H9 (cell line): ENCODE measurements around the gene TMEM91. TPM values are rescaled to one million over a fixed set of nuclear protein-coding genes. Genes with fewer than 3 reads are reported as not detected.
A peak's percentile ranks its signal among the peaks of the same experiment; 100 is the strongest.

ENCODE experiments used
- DNase-seq: peaks from one replicate; pipeline ENCODE4 v3.0.0-alpha.2; 2017
- H2AFZ ChIP-seq: one replicate; pipeline ENCODE4 v1.6.1; 2013; ENCODE audit warnings: mild to moderate bottlenecking, low read length, control low read depth, moderate library complexity
- H2AK5ac ChIP-seq: 2 replicates; pipeline ENCODE4 v1.6.1; 2013; ENCODE audit warnings: low read length, control low read depth, mixed read lengths; ENCODE audit not compliant: insufficient read length
- H2BK120ac ChIP-seq: one replicate; pipeline ENCODE4 v1.6.1; 2013; ENCODE audit warnings: low read depth, mild to moderate bottlenecking, low read length, control low read depth, inconsistent platforms; ENCODE audit not compliant: poor library complexity, severe bottlenecking
- H2BK12ac ChIP-seq: 2 replicates; pipeline ENCODE4 v1.6.1; 2013; ENCODE audit warnings: low read length, control low read depth, mixed read lengths, low read depth; ENCODE audit not compliant: insufficient read length
- H2BK15ac ChIP-seq: 2 replicates; pipeline ENCODE4 v1.6.1; 2013; ENCODE audit warnings: low read depth, low read length, control low read depth
- H2BK20ac ChIP-seq: one replicate; pipeline ENCODE4 v1.6.1; 2013; ENCODE audit warnings: low read depth, mild to moderate bottlenecking, low read length, control low read depth, inconsistent platforms; ENCODE audit not compliant: poor library complexity, severe bottlenecking
- H2BK5ac ChIP-seq: 2 replicates; pipeline ENCODE4 v1.6.1; 2013; ENCODE audit warnings: low read length, control low read depth, mixed read lengths; ENCODE audit not compliant: insufficient read length
- H3K14ac ChIP-seq: 2 replicates; pipeline ENCODE4 v1.6.1; 2013; ENCODE audit warnings: low read length, control low read depth; ENCODE audit not compliant: insufficient read depth
- H3K18ac ChIP-seq: 2 replicates; pipeline ENCODE4 v1.6.1; 2013; ENCODE audit warnings: low read depth, mild to moderate bottlenecking, mixed read lengths, low read length, control low read depth; ENCODE audit not compliant: insufficient read length
- H3K23ac ChIP-seq: 2 replicates; pipeline ENCODE4 v1.6.1; 2013; ENCODE audit warnings: low read length, control low read depth, mixed read lengths, low read depth; ENCODE audit not compliant: insufficient read length
- H3K23me2 ChIP-seq: 2 replicates; pipeline ENCODE4 v1.6.1; 2013; ENCODE audit warnings: low read depth, mild to moderate bottlenecking, mixed read lengths, low read length, control low read depth; ENCODE audit not compliant: insufficient read length, poor library complexity, severe bottlenecking
- H3K27ac ChIP-seq: 2 replicates; pipeline ENCODE4 v1.5.1; 2013; ENCODE audit warnings: low read length, control low read depth, mixed read lengths, low read depth; ENCODE audit not compliant: insufficient read length
- H3K27me3 ChIP-seq: 2 replicates; pipeline ENCODE4 v1.6.1; 2013; ENCODE audit warnings: low read length, control low read depth, inconsistent platforms; ENCODE audit not compliant: insufficient read depth
- H3K4ac ChIP-seq: 2 replicates; pipeline ENCODE4 v1.6.1; 2013; ENCODE audit warnings: low read depth, mild to moderate bottlenecking, control low read depth, inconsistent platforms, low read length, moderate library complexity
- H3K4me1 ChIP-seq: 2 replicates; pipeline ENCODE4 v1.6.1; 2013; ENCODE audit warnings: low read length, control low read depth, inconsistent platforms; ENCODE audit not compliant: insufficient read depth
- H3K4me2 ChIP-seq: 2 replicates; pipeline ENCODE4 v1.6.1; 2013; ENCODE audit warnings: low read length, control low read depth, mixed read lengths; ENCODE audit not compliant: insufficient read length, insufficient read depth
- H3K56ac ChIP-seq: 2 replicates; pipeline ENCODE4 v1.6.1; 2013; ENCODE audit warnings: low read depth, mild to moderate bottlenecking, mixed read lengths, low read length, control low read depth; ENCODE audit not compliant: insufficient read length
- H3K79me1 ChIP-seq: 2 replicates; pipeline ENCODE4 v1.6.1; 2013; ENCODE audit warnings: low read depth, mild to moderate bottlenecking, moderate library complexity, low read length, control low read depth, inconsistent platforms; ENCODE audit not compliant: insufficient read depth, poor library complexity, severe bottlenecking
- H3K79me2 ChIP-seq: 2 replicates; pipeline ENCODE4 v1.6.1; 2013; ENCODE audit warnings: low read length, control low read depth, inconsistent platforms; ENCODE audit not compliant: insufficient read depth
- H3K9ac ChIP-seq: 2 replicates; pipeline ENCODE4 v1.6.1; 2013; ENCODE audit warnings: low read length, control low read depth, mixed read lengths; ENCODE audit not compliant: insufficient read length; ENCODE audit errors: extremely low read depth
- H3K9me3 ChIP-seq: one replicate; pipeline ENCODE4 v1.6.1; 2013; ENCODE audit warnings: low read depth, low read length, inconsistent platforms; ENCODE audit not compliant: control insufficient read depth
- H3T11ph ChIP-seq: one replicate; pipeline ENCODE4 v1.6.1; 2013; ENCODE audit warnings: mild to moderate bottlenecking, low read length, control low read depth, inconsistent platforms
- H4K20me1 ChIP-seq: one replicate; pipeline ENCODE4 v1.6.1; 2013; ENCODE audit not compliant: control insufficient read depth, insufficient read length, insufficient read depth
- H4K5ac ChIP-seq: 2 replicates; pipeline ENCODE4 v1.6.1; 2013; ENCODE audit warnings: low read depth, mild to moderate bottlenecking, mixed read lengths, low read length, control low read depth; ENCODE audit not compliant: insufficient read length
- H4K8ac ChIP-seq: replicated peaks from 2 replicates; pipeline ENCODE4 v1.6.1; 2013; ENCODE audit warnings: low read length, control low read depth, mixed read lengths, low read depth; ENCODE audit not compliant: insufficient read length
- H4K91ac ChIP-seq: 2 replicates; pipeline ENCODE4 v1.6.1; 2013; ENCODE audit warnings: low read depth, mild to moderate bottlenecking, moderate library complexity, mixed read lengths, low read length, control low read depth; ENCODE audit not compliant: insufficient read length
- H3K27ac Mint-ChIP-seq, 3 experiments: 2 replicates in 2 of 3; 3 replicates in 1 of 3; pipeline ENCODE4 v1.8.0; 2020 to 2021; ENCODE audit warnings: mixed read lengths in 3 of 3, mild to moderate bottlenecking in 1 of 3, moderate library complexity in 1 of 3
- H3K27me3 Mint-ChIP-seq: 2 replicates; pipeline ENCODE4 v1.8.0; 2021; ENCODE audit warnings: low read depth, mild to moderate bottlenecking, moderate library complexity, mixed read lengths
- H3K36me3 Mint-ChIP-seq, 3 experiments: 2 replicates in 2 of 3; 3 replicates in 1 of 3; pipeline ENCODE4 v1.8.0; 2020 to 2021; ENCODE audit warnings: low read depth in 3 of 3, mixed read lengths in 3 of 3; ENCODE audit not compliant: insufficient read depth in 1 of 3
- H3K4me1 Mint-ChIP-seq, 2 experiments: 2 replicates each; pipeline ENCODE4 v1.8.0; 2020; ENCODE audit warnings: mixed read lengths in 2 of 2
- H3K4me3 Mint-ChIP-seq, 2 experiments: 2 replicates in 1 of 2; 3 replicates in 1 of 2; pipeline ENCODE4 v1.8.0; 2020 to 2021; ENCODE audit warnings: mild to moderate bottlenecking in 2 of 2, mixed read lengths in 2 of 2, moderate library complexity in 1 of 2
- H3K9me3 Mint-ChIP-seq, 2 experiments: 2 replicates in 1 of 2; 3 replicates in 1 of 2; pipeline ENCODE4 v1.8.0; 2020; ENCODE audit warnings: mild to moderate bottlenecking in 2 of 2, mixed read lengths in 2 of 2, moderate library complexity in 1 of 2
- CTCF ChIP-seq: fragments of 200-600 bp; sonication (generic); conservative IDR thresholded peaks from 3 replicates; pipeline ENCODE4 v1.8.0; 2021; ENCODE audit warnings: antibody characterized with exemption, mild to moderate bottlenecking
- WGBS: extraction: QIAGEN DNeasy Blood & Tissue Kit; methylation state at CpG from one replicate; pipeline ENCODE4 v1.1.7; 2013; ENCODE audit warnings: missing lambda C conversion rate, low lambda C conversion rate, mixed read lengths; ENCODE audit not compliant: insufficient read length; ENCODE audit errors: extremely low coverage; 5-methylcytosine and 5-hydroxymethylcytosine counted together
- total RNA-seq: library from RNA; stranded (reverse); gene quantifications from 2 replicates; pipeline ENCODE4 v1.2.1, GENCODE V29; 2021

TMEM91 gene
- total RNA-seq, 1 experiment from 2014 or later = 5.7 TPM

- H3K9me3 Mint-ChIP-seq = no peaks in the 10 kb centered on the region; a peak in 1 of 5 replicates
- H2BK20ac ChIP-seq = no peak overlapping the region
- no peak overlapping the region for H2BK5ac ChIP-seq
- no peak overlapping the region for H2AFZ ChIP-seq
- no peak overlapping the region for H2BK12ac ChIP-seq
- H3K4me1 Mint-ChIP-seq = peaks cover 21 to 24% of the 10 kb centered on the region in 2 experiments
- no peak overlapping the region for H3K18ac ChIP-seq
- peaks cover 0 to 12% (median 0%) of the 10 kb centered on the region in 3 experiments; a peak in 4 of 7 replicates for H3K36me3 Mint-ChIP-seq
- no peak overlapping the region for H2AK5ac ChIP-seq
- H3K23me2 ChIP-seq = peaks cover 9% of the 10 kb centered on the region
- no peak overlapping the region for H4K5ac ChIP-seq
- no peaks in the 10 kb centered on the region for H3K4me1 ChIP-seq
- H3K4me3 Mint-ChIP-seq = peak overlapping the region; percentile 98 to 99
- H3T11ph ChIP-seq = no peak overlapping the region
- H3K4me2 ChIP-seq = peak overlapping the region; percentile 83
- H3K27ac Mint-ChIP-seq = peak overlapping the region; percentile 14 to 100 (median 88); a peak in 4 of 7 replicates
- no peaks in the 10 kb centered on the region for H3K79me2 ChIP-seq
- no peak overlapping the region for H3K27ac ChIP-seq
- H3K27me3 Mint-ChIP-seq = no peaks in the 10 kb centered on the region; the same call in 1 of the 2 replicates
- H2BK15ac ChIP-seq = no peak overlapping the region
- no peak overlapping the region for H3K4ac ChIP-seq
- H4K20me1 ChIP-seq = no peaks in the 10 kb centered on the region
- TF ChIP-seq CTCF = no peak
- no peak overlapping the region for H4K91ac ChIP-seq
- H3K27me3 ChIP-seq = no peaks in the 10 kb centered on the region
- no peak overlapping the region for H2BK120ac ChIP-seq
- H3K23ac ChIP-seq = no peak overlapping the region
- H3K14ac ChIP-seq = no peak overlapping the region
- WGBS = no CpG with 5 or more reads among the region's 3 CpGs
- DNase-seq = no peak
- no peak overlapping the region for H3K9ac ChIP-seq
- H3K56ac ChIP-seq = no peak overlapping the region
- H3K9me3 ChIP-seq = no peaks in the 10 kb centered on the region
- no peak overlapping the region for H4K8ac ChIP-seq
- H3K79me1 ChIP-seq = peaks cover 6% of the 10 kb centered on the region
These were observed 22.8 kb downstream of the TMEM91 start for GRCh38 chr19:41399091-41399490.
